ENCODE data around the gene MOXD1.
"Not testable (repeated sequence)": the region's sequence is repeated elsewhere in the genome, so short reads cannot be mapped to it uniquely, and the experiment has no call there.

MOXD1 gene

GRCh38 chr6:132395015-132395597 is 6.2 kb downstream of the MOXD1 start:
- DNase-seq = no peak

GRCh38 chr6:132392792-132393191 is 8.5 kb downstream of the MOXD1 start:
- DNase-seq = no peak

GRCh38 chr6:132392270-132392646 is 9.0 kb downstream of the MOXD1 start:
- no peak for DNase-seq

GRCh38 chr6:132391391-132392269 is 9.6 kb downstream of the MOXD1 start:
- no peak for DNase-seq

DNA sequence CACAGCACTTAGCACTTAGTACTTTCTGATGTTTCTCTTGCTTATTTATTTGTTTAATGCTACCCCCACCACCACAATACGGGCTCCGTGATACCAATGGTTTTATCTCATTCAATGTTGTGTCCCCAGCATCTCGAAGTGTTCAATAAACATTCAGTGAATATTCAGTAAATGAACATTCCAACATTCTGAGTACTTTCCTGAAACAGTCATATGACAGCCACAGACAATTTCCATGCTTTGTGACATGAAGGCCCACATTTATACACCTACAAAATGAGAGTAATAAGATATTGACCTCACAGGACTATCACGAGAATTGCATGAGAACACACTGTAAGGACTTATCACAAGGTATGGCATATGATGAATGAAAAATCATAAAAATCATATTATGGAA is 10.8 kb downstream of the MOXD1 start:
- DNase-seq = no peak

DNA sequence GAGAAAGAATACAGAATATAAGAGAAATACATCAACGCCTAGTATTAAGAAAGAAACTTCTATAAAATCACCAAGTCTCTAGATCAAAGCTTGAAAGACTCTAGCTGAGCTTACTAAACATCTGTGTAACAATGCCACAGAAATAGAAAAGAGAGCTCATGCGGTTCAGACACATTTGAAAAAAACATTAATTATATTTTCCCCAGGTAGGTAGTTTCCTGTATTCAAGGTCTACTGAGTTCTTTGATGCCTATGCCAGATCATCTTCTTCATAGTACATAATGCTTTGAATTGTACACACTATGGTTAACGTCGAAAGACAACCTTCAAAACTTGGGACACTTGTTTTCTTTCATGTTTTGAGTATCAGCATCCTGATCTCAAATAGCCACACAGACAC is 11.3 kb downstream of the MOXD1 start:
- no peak for DNase-seq

GRCh38 chr6:132388291-132388690 is 13.0 kb downstream of the MOXD1 start:
- no peak for DNase-seq

DNA sequence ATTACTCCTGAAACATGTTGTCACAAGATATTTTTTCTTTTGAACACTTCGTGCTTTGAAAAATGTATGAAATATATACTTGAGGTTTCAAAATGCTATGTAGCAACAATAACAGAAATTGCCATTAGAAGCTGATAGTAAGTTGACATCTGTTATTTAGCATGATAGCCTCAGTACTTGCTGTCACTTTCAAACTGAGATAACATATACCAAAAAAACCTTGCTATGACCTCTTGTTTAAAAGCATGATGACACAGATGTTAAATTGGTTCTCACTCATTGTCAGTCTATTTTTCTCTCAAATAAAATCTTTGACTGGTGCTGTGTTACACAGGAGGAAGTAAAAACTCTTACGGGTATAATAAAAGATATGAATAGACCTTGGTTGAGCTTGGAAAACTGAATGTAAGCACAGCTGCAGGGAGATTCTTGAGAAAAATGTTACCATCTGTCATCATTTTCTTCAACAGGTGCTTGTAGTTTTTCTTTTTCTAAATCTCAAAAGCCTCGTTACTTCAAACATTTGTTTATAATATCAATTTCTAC is 18.6 kb downstream of the MOXD1 start:
- DNase-seq = no peak

DNA sequence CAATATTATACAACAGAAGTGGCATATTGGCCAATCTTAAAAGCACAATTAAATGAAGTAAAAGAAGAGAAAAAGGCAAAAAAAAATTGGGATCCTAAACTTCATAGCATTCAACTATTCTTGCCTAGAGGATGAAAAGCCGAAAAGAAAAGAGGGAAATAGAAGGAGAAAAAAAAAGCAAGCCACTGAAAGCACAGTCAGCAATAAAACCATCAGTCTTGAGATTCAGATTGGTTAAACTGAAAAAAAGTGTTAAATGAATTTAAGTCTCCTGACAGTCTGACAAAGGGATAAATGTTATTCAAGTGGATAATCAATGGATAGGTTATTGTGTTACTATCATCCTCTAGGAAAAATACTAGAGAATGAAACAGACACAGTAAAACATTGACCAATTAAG is 19.9 kb downstream of the MOXD1 start:
- DNase-seq = no peak

DNA sequence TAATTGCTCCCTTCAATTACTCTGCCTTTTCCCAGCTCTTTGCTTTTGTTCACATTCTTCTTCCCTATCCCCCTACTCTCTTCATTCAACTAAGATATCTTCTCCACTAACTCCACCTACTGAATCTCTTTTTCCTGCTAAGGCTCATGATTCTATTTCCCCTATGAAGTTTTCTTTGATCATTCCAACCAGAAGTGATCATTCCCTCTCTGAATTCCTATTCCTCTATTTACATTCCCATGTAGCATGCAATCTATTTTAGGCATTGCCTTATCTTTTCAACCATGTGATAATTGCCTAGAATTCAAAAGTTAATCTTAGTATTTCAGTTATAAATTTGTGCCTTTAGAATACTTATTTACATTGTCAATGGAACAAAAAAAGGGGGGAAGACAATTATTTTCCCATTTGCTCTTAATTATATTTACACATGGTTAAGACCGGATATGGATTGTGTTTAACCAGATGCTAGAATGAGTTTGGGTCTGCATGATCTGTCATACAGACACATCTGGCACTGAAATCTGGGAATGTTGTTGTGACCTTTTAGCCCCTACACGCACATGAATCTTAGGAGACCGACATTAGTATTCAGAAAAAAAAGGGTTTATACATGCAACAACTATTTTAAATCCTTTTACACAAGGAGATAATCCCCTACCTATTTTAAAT is 20.8 kb downstream of the MOXD1 start:
- DNase-seq = no peak

GRCh38 chr6:132369526-132369925 is 31.7 kb downstream of the MOXD1 start:
- no peak for DNase-seq

DNA sequence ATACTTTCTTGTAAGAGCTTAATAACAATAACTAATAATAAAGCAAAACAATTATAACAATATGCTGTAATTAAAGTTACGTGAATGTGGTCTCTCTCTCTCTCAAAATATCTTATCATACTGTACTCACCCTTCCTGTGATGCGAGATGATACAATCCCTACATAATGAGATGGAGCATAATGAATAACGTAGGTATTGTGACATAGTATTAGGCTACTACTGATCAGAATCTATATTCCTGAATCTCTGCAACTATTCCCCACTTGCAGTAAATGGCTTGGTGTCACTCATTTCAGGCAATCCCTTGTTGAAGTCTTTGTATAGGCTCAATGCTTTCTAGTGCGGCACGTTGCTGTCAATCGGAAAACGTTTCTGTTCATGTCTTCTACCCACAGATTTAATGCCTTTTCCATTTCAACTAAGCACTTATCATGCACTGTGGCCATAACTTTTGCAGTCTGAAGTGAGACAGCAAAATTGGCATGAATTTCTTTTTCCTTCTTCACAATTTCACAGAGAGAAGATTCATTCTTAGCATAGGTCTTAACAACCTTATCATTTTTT is 32.3 kb downstream of the MOXD1 start:
- DNase-seq = no peak

DNA sequence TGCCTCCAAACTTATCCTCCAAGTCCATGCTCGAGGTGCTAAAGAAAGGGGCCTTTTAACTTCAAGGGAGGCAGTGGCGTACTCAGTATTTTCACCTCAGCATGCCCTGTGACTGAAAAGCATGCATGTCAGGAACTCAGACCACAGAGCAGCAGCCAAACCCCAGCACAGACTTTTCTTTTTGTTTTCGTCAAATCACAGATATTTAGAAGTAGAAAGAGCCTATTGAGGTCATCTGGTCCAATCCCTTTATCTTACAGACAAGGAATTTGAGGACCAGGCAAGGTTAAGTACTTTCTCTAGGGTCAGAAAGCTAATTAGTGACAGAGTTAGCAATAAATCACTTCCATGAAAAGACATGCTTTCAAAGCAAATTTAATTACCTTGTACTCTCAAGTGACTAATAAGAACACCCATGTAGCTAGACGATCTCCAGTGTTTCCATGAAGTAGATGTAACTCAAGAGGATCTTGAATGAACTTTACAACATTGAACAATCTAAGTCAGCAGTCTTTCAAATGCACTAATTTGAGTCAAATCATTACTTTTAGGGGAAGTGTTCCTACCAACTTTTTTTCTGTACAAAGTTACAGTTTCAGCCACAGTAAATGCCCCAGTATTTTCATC is 35.9 kb downstream of the MOXD1 start:
- no peak for DNase-seq

GRCh38 chr6:132364306-132365074 is 36.8 kb downstream of the MOXD1 start:
- DNase-seq = no peak

- DNase-seq = no peak
Measured at GRCh38 chr6:132362442-132363185, 38.7 kb downstream of the MOXD1 start.

GRCh38 chr6:132361101-132361500 is 40.2 kb downstream of the MOXD1 start:
- DNase-seq = no peak

- no peak for DNase-seq
Measured at GRCh38 chr6:132359886-132360285, 41.4 kb downstream of the MOXD1 start.

DNA sequence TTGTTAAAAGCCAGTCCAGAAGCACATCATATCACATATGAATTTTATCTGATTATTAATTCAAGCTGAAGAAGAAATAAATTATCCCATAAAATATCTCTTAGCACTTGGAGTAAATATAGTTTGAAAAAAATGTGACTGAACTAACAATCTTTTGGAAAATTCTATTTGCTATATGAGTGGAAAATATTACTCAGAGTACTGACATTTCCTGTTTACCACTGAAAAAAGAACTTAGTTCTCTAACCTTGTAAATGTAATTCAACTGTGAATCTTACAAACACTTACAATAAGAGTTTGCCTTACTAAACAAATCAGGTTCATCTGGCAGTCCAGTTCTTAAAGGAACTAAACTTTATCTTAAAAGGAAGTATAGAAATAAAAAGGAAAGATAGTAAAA is 44.2 kb downstream of the MOXD1 start:
- no peak for DNase-seq

GRCh38 chr6:132354517-132355167 is 46.6 kb downstream of the MOXD1 start:
- peak; percentile 3 for DNase-seq

GRCh38 chr6:132351986-132352385 is 49.3 kb downstream of the MOXD1 start:
- not testable (repeated sequence) for DNase-seq

DNA sequence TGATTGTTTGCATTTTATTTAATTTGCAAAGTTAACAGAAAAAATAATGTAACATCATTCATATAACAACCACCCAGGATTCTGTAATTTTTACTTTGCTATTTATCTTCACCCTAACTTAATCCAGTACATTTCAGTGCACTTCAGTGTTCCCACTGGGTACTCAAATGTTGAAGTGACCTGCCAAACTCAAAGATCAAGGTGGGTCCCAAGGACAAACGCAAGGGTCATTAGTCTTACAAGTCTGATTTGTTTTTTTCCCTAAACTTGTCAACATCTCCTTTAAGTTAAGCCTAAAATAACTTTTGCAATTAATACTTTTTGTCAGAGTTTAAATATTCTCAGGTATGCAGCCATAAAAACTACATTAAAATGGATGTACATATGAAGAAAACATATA is 53.0 kb downstream of the MOXD1 start:
- DNase-seq = no peak
